Measurements from ENCODE around the gene SNAPC5.
"Not testable (repeated sequence)": the region's sequence is repeated elsewhere in the genome, so short reads cannot be mapped to it uniquely, and the experiment has no call there.

Gene SNAPC5, protein sequence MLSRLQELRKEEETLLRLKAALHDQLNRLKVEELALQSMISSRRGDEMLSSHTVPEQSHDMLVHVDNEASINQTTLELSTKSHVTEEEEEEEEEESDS
- total RNA-seq, result 19.3 to 30.3 (median 28.6) reads per million in 3 experiments

DNA sequence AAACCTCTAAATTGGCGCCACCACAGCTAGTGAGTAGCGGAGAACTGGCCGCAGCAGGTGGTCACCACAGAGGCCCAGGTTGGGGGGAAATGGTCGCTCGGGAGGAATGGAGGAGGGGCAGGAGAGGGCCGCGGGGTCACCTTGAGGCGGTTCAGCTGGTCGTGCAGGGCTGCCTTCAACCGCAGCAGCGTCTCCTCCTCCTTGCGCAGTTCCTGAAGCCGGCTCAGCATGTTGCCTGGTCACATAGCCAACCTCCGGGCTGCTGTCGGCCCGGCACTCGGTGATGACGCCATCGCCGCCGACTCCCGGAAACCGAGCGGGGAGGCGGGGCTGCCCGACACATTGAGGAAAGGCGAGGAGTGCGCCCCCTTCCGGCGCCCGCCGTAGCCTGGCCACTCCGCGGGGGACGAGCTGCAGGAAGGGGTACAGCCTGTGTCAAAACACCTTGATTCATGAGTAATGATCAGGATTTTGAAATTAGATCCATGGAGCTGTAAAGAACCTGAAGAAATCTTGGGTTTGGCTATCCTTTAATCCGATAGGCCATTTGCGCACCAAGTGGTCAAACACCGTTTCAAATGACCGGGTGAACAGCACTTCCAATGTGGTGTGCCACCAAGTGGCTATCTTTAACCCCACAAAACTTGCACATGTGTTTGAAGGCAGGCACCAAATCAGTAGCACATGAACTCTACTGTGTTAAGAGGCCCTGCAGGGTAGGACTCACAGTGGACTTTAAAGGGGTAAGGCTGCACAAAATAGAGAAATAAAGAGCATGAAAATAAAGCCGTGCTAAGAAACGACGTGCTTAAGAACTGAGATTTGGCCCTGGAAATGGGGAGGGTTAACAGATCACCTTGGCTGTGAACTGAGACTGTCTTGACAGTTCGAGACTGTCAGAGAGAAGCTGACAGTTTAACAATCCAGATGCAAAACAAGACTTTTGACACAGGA, at the start of gene SNAPC5:
Gene SNAPC5, minus strand, starts transcription at position 261 of the 954 bp plus-strand sequence. Its CDS starts 31 bp downstream, at position 230.
- DNase-seq, result peak; percentile 96

- DNase-seq, result no peak
Observed at GRCh38 chr15:66545255-66545654, 47.7 kb upstream of the SNAPC5 start.

GRCh38 chr15:66542896-66543295, 45.3 kb upstream of the SNAPC5 start:
- DNase-seq, result no peak

DNA sequence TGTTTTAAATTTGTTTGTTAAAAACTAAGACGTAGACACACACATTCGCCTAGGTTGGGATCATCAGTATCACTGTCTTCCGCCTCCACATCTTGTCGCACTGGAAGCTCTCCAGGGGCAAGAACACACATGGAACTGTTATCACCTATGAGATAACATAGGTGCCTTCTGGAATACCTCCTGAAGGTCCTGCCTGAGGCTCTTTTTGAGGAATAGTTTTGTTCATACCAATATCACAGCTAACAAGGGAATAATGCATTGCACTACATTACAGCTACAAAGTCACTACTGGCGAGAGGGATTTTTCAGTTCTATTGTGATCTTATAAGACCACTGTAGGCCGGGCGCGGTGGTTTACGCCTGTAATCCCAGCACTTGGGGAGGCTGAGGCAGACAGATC, 37.5 kb upstream of the SNAPC5 start:
- DNase-seq, result no peak

- DNase-seq, result no peak
Observed at GRCh38 chr15:66524838-66525237, 27.3 kb upstream of the SNAPC5 start.

GRCh38 chr15:66523926-66524325, 26.4 kb upstream of the SNAPC5 start:
- DNase-seq, result no peak

DNA sequence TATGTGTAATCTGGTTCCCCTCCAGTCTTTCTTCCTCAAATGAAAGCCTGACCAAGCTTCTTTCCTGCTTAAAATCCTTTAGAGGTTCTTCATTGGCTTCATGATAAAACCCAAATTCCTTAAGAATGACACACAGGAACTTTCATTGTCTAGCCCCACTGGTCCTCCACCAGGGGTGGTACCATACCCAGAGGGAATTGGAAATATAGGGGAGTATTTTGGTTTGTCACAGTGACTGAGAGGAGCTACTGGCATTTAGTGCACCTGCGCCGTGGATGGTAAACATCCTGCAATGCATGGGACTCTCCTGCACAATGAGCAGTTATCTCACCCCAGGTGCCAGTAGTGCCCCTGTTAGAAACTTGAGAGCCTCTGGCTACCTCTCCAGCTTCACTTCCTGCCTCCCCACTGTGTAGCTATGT, 18.4 kb upstream of the SNAPC5 start:
- no peak for DNase-seq

- no peak for DNase-seq
Observed at GRCh38 chr15:66514586-66514985, 17.0 kb upstream of the SNAPC5 start.

DNA sequence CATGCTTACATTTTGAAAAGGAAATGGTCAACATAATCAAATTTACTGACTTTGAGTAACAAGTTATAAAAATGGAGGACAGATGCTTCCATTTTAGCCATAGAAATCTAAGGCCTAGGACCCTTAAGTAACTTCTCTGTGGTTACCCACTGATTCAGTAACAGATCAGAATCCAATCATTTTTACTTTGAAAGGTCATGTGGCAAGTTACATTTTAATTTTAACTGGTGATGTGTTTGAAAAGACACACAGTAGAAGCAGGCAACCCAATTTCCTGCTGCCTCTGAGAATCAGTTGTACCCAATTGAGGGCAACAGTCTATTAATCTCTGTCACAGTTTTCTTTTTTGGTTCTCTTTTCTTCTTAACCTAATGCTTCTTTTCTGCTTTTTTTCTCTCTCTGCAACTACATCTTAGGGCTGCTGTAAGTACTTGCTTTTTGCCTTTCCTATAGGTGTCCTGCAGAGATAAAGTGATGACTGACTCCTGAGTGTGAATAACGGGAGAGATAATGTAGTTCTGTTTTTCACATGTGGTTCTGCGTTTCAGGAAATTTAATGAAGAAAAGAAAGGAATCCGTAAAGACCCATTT, 10.8 kb upstream of the SNAPC5 start:
- DNase-seq, result no peak

DNA sequence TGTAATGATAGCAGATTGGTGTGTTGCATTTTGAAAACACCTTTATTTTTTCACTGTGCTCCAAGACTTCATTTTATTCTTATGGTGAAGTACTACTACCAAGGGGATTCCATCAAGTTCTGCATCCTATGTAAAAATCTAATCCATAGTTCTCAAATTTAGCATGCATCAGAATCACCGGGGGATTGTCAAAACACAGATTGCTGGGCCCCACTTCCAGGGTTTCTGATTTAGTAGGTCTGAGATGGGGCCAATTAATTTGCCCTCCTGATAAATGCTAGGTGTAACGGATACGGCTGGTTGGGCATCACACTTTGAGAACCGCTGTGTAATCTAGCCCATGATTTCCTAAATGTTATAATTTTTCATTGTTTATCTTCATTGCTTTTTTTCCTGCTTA, 8.3 kb upstream of the SNAPC5 start:
- DNase-seq, result no peak

GRCh38 chr15:66505430-66505811, 7.9 kb upstream of the SNAPC5 start:
- no peak for DNase-seq

DNA sequence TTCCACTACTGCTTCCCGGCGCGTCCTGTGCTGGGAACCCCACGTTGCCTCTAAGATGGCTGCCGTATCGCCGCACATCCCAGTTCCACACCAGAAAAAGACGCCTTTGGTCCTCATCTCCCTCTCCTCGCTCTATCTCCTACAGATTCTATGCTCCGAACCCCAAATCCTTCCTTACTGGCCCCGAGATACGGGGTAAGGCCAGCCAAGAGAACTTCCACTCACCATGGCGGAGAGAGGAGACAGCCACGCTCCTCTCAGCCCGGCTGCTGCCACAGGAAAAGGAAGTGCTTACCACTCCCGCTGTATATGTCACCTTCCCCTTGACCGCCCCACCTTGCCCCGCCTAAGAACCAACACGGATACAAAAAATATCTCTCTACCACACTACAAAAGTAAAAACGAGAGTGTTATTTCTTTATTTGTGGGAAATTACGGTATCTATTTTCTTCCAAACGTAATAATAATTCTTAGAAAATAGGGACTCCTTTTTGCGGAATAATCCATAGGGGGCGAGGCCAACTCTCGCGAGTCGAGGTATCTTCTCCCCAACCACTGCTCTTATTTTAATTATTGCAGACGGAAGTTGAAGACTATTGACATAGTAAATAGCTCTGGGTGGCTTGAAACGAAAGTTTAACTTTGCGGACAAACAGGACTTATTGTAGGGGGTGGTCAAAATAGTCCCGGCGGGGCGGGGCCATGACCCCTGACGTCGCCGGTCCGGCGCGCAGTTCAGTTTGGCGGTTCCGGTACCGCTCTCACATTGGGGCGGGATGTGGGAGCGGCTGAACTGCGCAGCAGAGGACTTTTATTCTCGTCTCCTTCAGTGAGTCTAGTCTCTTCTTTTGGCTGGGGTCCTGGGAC, 7.2 kb upstream of the SNAPC5 start, which contains the start of the genes RPL4 and ZWILCH:
Gene RPL4, minus strand, starts transcription at position 293 of the 867 bp plus-strand sequence. Its CDS starts 65 bp downstream, at position 228.
Gene ZWILCH, plus strand, starts transcription at position 764 of the 867 bp plus-strand sequence. Its CDS starts 13 bp downstream, at position 777.
- DNase-seq, result peak; percentile 83

GRCh38 chr15:66503780-66504562, 6.4 kb upstream of the SNAPC5 start:
- DNase-seq, result no peak

DNA sequence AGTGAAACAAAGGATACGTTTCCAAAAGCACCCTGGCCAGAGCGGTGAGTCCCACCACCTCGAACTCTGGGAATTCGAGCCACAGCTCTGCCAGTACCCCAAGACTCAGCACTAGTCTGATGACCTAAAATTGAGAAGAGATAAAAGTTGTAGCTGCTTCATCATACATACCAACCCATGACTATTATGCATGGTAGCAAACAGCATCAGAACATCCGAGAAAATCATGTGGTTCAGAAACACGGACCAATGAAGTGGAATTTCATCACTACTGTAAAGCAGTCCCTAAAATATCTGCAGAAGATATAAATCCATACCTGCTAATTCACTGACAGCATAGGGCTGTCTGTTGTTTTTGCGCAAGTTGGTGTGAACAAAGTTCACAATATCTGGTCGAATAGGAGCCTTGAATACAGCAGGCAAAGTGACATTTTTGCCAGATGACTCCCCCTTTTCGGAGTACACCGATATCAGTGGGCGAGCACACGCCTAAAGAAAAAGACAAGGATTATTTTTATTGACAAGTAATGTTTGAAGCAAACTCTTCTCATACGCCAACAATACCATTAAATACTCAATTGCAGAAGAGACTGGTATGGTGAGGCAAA, 5.6 kb upstream of the SNAPC5 start:
- DNase-seq, result not testable (repeated sequence)

DNA sequence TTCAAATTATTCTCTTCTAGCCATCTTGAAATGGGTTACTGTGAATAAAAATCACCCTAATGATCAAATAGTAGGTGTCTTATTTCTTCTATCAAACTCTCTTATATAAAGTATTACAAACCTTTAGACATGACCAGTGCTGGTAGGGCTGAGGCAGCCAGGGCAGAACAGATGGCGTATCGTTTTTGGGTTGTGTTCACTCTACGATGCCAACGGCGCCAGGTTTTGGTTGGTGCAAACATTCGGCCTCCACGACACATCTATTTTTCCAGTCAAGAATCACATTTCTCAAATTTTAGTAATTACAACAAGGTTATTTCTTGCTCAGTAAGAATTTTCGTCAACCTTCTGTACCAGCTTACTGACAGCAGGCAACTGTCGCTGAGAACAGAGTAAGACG, 4.9 kb upstream of the SNAPC5 start:
- no peak for DNase-seq

GRCh38 chr15:66500346-66500745, 2.8 kb upstream of the SNAPC5 start:
- DNase-seq, result not testable (repeated sequence)

DNA sequence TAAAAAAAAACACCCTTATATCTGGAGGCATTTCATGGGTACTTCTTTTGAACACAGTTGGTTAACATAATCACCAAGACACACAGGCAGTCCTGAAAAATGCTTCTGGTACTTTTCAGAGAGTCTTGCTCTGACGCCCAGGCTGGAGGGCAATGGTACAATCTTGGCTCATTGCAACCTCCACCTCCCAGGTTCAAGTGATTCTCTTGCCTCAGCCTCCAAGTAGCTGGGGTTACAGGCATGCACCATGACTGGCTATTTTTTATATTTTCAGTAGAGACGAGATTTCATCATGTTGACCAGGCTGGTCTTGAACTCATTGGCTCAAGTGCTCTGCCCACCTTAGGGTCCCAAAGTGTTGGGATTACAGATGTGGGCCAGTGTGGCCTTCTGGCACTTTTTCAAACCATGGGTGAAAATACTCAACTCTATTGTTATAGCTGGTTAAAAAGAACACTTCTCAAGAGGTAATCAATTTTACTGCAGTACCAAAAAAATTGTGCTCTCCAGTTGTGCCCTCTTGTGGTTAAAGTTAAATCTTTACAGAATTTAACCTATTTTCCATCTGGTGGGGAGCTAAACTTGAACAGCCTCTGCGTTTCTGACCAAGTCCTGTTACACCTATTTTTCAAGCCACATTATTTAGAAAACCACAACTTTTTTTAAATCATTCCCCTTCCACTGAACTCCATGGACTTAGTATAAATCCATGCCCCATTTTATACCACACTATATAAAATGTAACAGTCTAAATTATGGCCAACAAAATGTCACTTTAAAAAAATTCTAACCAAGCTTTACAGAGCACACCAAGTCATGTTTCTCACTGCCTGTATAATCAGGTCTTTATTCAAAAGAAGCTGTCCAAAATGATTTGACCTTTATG, 1.2 kb upstream of the SNAPC5 start:
- peak; percentile 50 for DNase-seq

DNA sequence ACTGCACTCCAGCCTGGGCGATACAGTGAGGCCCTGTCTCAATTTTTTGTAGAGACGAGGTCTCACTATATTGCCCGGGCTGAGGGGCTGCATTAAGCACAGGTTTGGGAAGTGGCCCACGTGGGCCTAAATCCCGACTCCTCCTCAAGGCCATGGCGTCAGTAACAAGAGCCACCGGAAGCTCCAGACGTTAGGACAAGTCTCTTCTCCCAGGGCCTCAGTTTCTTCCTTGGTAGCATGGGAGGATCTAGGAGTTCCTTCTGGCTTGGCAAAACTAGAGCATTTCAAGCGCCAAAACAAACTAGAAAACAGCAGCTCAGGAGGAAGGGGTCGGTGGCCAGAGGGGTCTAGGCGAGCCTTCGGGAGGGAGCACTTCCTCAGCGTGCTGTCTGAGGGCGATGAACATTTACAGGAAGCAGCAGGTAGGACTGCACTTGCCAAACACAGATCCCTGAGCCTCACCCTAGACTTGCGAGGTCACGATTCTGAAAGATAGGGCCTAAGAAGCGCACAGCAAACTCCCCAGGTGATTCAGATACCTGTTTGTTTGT, 536 bp downstream of the SNAPC5 start:
- no peak for DNase-seq

DNA sequence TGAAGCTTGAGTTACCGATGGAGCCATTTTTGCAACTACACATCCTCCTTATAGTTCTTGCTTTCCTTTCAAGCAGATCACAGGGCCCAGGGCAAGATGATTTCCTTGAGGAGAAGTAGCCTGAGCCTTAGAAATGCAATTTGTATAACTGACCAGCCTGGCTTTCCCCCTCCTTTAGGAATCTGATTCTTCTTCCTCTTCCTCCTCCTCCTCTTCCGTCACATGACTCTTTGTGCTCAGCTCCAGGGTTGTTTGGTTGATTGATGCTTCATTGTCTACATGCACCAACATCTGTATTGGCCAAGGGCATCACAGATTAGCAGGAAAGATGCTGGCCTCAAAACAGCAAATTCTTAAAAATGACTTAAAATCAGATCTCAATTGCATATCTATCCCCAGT, 3.3 kb downstream of the SNAPC5 start:
- DNase-seq, result no peak

DNA sequence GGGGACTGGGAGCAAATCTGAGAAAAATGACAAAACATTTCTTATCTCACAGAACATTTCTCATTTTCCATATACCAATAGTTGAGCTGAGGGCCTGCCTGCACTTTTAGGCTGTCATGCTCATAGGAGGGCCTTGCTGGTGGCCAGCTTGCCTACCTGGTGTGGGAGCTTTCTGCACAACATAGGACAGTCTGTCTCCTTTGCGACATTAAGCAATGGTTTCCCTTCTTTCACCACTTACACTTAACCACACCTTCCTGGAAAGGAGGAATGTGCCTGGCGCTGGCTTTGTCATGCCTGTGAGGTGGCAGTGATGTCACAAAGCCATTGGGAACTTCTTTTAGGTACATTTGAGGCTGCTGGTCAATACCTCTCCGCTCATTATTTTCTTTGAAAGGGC, 5.7 kb downstream of the SNAPC5 start:
- DNase-seq, result no peak

Data from central memory CD4-positive, alpha-beta T cell (primary cell).